GM21737 (cell line): Measurements from ENCODE around the gene ZNF24.

ENCODE experiments used
- ATAC-seq: cut with Tn5 transposase; IDR thresholded peaks from one replicate; pipeline ENCODE4 v1.9.1; 2021; ENCODE audit warnings: mild to moderate bottlenecking, moderate library complexity; ENCODE audit not compliant: unreplicated experiment

ZNF24 gene

GRCh38 chr18:35355140-35355618, 11.0 kb upstream of the ZNF24 start:
- ATAC-seq, result peak; percentile 94

DNA sequence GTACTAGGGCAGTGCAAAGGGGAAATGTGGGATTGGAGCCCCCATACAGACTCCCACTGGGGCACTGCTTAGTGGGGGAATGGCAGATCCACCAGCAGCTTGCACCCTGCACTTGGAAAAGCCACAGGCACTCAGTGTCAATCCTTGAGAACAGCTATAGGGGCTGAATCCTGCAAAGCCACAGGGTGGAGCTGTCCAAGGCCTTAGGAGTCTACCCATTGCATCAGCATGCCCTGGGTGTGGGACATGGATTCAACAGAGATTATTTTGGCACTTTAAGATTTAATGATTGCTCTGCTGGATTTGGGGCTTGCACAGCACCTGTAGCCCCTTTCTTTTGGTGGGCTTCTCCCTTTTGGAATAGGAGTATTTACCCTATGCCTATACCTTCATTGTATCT, 8.6 kb upstream of the ZNF24 start:
- no peak for ATAC-seq

GRCh38 chr18:35352283-35352682, 8.1 kb upstream of the ZNF24 start:
- no peak for ATAC-seq

GRCh38 chr18:35348001-35348400, 3.8 kb upstream of the ZNF24 start:
- ATAC-seq, result no peak

DNA sequence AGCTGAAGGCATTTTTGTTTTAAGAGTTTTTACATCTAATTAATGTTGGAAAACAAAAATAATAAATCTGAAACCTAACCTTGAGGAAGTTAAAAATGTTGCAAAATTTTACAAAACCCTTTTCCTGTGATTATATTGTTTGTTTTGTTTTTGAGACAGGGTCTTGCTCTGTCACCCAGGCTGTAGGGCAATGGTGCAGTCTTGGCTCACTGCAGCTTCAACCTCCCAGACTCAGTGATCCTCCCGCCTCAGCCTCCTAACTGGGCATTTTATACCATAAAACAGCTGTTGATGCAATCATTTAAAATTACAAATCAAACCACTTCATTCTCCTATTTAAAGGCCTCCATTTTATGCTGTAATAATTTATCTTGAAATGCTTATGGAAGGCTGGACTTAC, 1.7 kb upstream of the ZNF24 start:
- ATAC-seq, result no peak

GRCh38 chr18:35345460-35345921, 1.3 kb upstream of the ZNF24 start:
- ATAC-seq, result no peak

GRCh38 chr18:35344736-35345459, 678 bp upstream of the ZNF24 start:
- no peak for ATAC-seq

- no peak for ATAC-seq
These were observed 708 bp downstream of the ZNF24 start for GRCh38 chr18:35343488-35343935.

GRCh38 chr18:35337286-35337685, 6.9 kb downstream of the ZNF24 start:
- ATAC-seq, result no peak

DNA sequence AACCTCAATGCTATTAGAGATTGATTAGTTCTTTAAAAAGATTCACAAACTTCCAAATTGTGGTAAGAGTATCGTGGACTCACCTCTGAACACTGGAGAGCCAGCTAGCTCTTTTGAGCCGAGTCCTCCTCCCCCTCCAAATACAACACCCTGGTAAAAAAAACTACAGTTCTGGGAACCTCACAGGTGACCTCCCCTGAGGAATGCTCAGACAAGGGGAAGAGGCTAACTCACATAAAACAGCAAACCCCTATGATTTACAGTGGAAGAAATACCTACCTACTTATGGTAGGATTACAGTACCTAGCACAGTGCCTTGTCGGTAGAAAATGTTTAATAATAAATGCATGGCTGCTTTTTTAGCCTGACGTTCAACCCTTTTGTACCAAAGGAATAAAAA, 8.4 kb downstream of the ZNF24 start:
- no peak for ATAC-seq

DNA sequence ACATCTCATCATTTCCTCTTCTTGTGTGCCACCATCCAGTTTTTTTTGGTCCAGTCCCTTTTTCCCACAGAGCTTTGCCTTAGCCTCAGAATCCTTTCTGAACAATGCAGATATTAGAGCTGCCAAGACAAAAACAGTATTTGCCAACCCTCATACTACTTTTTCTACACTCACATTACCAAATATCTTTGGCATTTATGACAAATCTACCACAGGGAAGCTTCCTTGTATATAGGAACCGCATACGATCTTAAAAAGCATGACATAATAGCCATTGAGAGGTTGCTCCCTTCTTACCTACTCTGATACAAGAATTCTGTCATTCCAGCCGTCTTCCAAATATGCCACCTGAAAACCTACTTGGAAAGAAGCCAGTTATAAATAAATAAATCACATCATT, 9.4 kb downstream of the ZNF24 start:
- ATAC-seq, result no peak

GRCh38 chr18:35334212-35334611, 10.0 kb downstream of the ZNF24 start:
- ATAC-seq, result no peak

- no peak for ATAC-seq
These were observed 12.7 kb downstream of the ZNF24 start for GRCh38 chr18:35331367-35332087.

DNA sequence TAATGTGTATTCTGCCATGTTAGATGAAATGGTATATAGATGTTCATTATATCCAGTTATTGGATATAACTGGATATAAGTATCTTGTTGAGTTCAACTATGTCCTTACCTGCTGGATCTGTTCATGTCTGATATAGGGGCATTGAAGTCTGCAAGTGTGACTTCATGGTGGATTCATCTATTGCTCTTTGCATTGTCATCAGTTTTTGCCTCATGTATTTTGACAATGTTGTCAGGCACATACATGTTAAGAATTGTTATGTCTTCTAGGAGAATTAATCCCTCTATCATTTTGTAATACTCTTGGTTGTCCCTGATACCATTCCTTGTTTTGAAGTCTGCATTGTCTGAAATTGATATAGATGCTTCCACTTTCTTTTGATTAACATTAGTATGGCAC, 15.4 kb downstream of the ZNF24 start:
- no peak for ATAC-seq

DNA sequence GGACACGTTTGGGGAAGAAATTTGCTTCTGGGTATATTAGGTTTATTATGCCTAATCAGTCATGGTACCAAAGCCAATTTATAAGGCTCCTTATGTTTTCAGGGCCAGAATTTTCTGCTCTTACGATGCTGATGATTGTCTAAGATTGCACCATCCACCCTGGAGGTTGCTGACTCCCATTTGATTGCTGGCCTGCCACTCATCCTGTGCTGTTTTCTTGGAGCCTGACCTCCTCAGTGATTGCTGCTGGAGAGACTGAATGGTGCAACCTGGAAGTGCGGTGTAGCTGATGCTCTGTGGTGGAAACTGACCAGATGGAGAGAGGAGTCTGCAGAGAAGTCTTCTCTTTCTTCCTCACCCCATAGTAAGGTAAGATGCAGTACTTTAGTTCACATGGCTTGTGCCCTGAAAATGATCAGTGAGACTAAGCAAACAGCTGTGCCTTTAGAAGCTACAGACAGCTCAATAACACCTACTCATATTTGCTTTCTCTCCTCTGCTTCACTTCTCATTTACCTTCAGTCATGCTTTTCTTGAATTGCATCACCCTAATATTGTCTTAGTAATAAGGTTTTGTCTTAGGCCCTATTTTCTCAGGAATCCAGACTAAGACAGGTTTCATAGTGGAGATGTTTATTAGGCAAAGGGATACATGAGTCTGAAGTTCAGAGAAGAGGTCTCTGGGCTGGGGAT, 17.4 kb downstream of the ZNF24 start:
- no peak for ATAC-seq

DNA sequence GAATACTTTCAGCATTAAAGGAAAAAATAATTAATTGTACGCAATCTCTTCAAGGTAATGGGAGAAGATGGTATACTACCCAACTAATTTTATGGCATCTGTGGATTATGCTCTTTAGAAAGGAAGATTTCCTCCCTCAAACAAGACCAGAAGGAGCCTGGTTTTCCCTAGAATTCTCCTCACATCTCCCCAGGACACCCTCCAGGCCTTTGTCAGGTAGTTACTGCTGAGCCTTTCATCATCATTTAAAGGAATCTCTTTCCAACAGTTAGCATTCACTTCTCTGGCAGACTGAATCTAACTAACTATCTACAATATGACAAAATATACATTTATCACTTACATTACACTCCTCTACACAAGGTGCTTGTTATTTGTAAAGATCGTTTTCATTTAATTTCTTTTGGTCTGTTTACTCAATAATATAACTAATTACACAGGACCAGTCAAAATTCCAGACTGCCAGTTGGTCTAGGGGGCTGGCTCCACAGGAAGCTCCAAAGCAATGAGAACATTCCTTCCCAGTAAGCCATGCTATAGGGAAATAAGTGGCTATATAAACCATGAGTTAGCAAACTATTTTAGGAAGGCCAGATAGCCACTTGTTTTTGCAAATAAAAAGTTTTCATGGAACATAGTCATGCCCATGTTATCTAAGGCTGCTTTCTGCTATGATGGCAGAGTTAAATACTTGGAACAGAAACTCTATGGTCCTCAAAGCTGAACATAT, 19.1 kb downstream of the ZNF24 start:
- ATAC-seq, result no peak

GRCh38 chr18:35322486-35323458, 21.4 kb downstream of the ZNF24 start:
- ATAC-seq, result no peak

GRCh38 chr18:35311496-35311895, 32.7 kb downstream of the ZNF24 start:
- no peak for ATAC-seq

DNA sequence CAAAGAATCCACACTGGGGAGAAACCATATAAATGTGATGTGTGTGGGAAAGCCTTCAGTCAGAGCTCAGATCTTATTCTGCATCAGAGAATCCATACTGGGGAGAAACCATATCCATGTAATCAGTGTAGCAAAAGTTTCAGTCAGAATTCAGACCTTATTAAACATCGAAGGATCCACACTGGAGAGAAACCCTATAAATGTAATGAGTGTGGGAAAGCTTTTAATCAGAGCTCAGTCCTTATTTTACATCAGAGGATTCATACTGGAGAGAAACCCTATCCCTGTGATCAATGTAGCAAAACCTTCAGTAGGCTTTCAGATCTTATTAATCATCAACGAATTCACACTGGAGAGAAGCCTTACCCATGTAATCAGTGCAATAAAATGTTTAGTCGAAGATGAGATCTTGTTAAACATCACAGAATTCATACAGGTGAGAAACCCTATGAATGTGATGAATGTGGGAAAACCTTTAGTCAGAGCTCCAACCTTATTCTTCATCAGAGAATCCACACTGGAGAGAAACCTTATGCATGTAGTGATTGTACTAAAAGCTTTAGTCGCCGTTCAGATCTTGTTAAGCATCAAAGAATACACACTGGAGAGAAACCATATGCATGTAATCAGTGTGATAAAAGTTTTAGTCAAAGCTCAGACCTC, 37.5 kb downstream of the ZNF24 start:
- ATAC-seq, result no peak
